ENCODE results near the gene CRBN. TPM values are rescaled to one million over a fixed set of nuclear protein-coding genes. Genes with fewer than 3 reads are reported as not detected.

CRBN gene
- 52.6 TPM for total RNA-seq (ENCODE audit: unreplicated experiment)
- long read RNA-seq, transcript CRBN-201 (11 exons, 2,206 nt): major isoform, 29 of 44 reads
- long read RNA-seq, partial matches to known transcripts: 3 of 44 reads
- long read RNA-seq, other reads (novel, unspliced or antisense): 8 of 44 reads

GRCh38 chr3:3179407-3180094 is at the start of gene CRBN:
CRBN (minus strand) TSS chr3:3179691; CDS start chr3:3179687, 4 bp downstream.
- Mint-ChIP-seq H3K27ac (ENCODE audit: unreplicated experiment) (peak within 1 kb of the TSS; percentile 84), H3K27me3 (ENCODE audit: unreplicated experiment) (peaks cover 9% of the 10 kb centered on the region), H3K9me3 (ENCODE audit: unreplicated experiment) (no peaks in the 10 kb centered on the region), H3K36me3 (ENCODE audit: unreplicated experiment) (no peaks in the 10 kb centered on the region), H3K4me3 (ENCODE audit: unreplicated experiment) (peak within 1 kb of the TSS; percentile 95), H3K4me1 (ENCODE audit: low read depth, unreplicated experiment) (peaks cover 8% of the 10 kb centered on the region)
- peak; percentile 99 for TF ChIP-seq CTCF (IDR thresholded peaks at IDR 0.05; ENCODE audit: partially characterized antibody, unreplicated experiment)
- peak; percentile 90 for DNase-seq

GRCh38 chr3:3227640-3228039 is 48.1 kb upstream of the CRBN start:
- Mint-ChIP-seq H3K9me3 (ENCODE audit: unreplicated experiment) (no peaks in the 10 kb centered on the region), H3K27me3 (ENCODE audit: unreplicated experiment) (no peaks in the 10 kb centered on the region), H3K27ac (ENCODE audit: unreplicated experiment) (no peak overlapping the region), H3K4me1 (ENCODE audit: low read depth, unreplicated experiment) (no peaks in the 10 kb centered on the region), H3K36me3 (ENCODE audit: unreplicated experiment) (no peaks in the 10 kb centered on the region), H3K4me3 (ENCODE audit: unreplicated experiment) (no peak overlapping the region)
- TF ChIP-seq CTCF (IDR thresholded peaks at IDR 0.05; ENCODE audit: partially characterized antibody, unreplicated experiment): no peak
- DNase-seq: no peak

- Mint-ChIP-seq H3K9me3 (ENCODE audit: unreplicated experiment) (no peaks in the 10 kb centered on the region), H3K4me1 (ENCODE audit: low read depth, unreplicated experiment) (no peaks in the 10 kb centered on the region), H3K27ac (ENCODE audit: unreplicated experiment) (no peak overlapping the region), H3K27me3 (ENCODE audit: unreplicated experiment) (no peaks in the 10 kb centered on the region), H3K36me3 (ENCODE audit: unreplicated experiment) (no peaks in the 10 kb centered on the region), H3K4me3 (ENCODE audit: unreplicated experiment) (no peak overlapping the region)
- TF ChIP-seq CTCF (IDR thresholded peaks at IDR 0.05; ENCODE audit: partially characterized antibody, unreplicated experiment): no peak
- DNase-seq: no peak
These were observed 42.0 kb upstream of the CRBN start for GRCh38 chr3:3221528-3221927.

- no peak for DNase-seq
- no peaks in the 10 kb centered on the region for H3K4me1 Mint-ChIP-seq (ENCODE audit: low read depth, unreplicated experiment)
- no peaks in the 10 kb centered on the region for H3K27me3 Mint-ChIP-seq (ENCODE audit: unreplicated experiment)
- no peak for TF ChIP-seq CTCF (IDR thresholded peaks at IDR 0.05; ENCODE audit: partially characterized antibody, unreplicated experiment)
- H3K27ac Mint-ChIP-seq (ENCODE audit: unreplicated experiment): no peak overlapping the region
- no peak overlapping the region for H3K4me3 Mint-ChIP-seq (ENCODE audit: unreplicated experiment)
- peaks cover 1% of the 10 kb centered on the region for H3K9me3 Mint-ChIP-seq (ENCODE audit: unreplicated experiment)
- H3K36me3 Mint-ChIP-seq (ENCODE audit: unreplicated experiment): no peaks in the 10 kb centered on the region
These were observed 36.9 kb upstream of the CRBN start for GRCh38 chr3:3216401-3216800.

GRCh38 chr3:3212781-3213440 is 33.4 kb upstream of the CRBN start:
- H3K4me1 Mint-ChIP-seq (ENCODE audit: low read depth, unreplicated experiment): no peaks in the 10 kb centered on the region
- no peak for DNase-seq
- TF ChIP-seq CTCF (IDR thresholded peaks at IDR 0.05; ENCODE audit: partially characterized antibody, unreplicated experiment): no peak
- H3K36me3 Mint-ChIP-seq (ENCODE audit: unreplicated experiment): no peaks in the 10 kb centered on the region
- H3K27me3 Mint-ChIP-seq (ENCODE audit: unreplicated experiment): no peaks in the 10 kb centered on the region
- H3K27ac Mint-ChIP-seq (ENCODE audit: unreplicated experiment): no peak overlapping the region
- no peak overlapping the region for H3K4me3 Mint-ChIP-seq (ENCODE audit: unreplicated experiment)
- peaks cover 1% of the 10 kb centered on the region for H3K9me3 Mint-ChIP-seq (ENCODE audit: unreplicated experiment)
